SKM-1 treated with dmso at 0.1 percent for 144 hours (cell line): Measurements from ENCODE around the gene OTP.

Source experiments
- DNase-seq: peaks from one replicate; lab custom pipeline; 2025; ENCODE audit not compliant: unreplicated experiment; lab: John Stamatoyannopoulos, UW

OTP gene

GRCh38 chr5:77640589-77641396, 2.3 kb upstream of the OTP start:
- no peak for DNase-seq

- no peak for DNase-seq
Observed at GRCh38 chr5:77638763-77639671, 504 bp upstream of the OTP start.

DNA sequence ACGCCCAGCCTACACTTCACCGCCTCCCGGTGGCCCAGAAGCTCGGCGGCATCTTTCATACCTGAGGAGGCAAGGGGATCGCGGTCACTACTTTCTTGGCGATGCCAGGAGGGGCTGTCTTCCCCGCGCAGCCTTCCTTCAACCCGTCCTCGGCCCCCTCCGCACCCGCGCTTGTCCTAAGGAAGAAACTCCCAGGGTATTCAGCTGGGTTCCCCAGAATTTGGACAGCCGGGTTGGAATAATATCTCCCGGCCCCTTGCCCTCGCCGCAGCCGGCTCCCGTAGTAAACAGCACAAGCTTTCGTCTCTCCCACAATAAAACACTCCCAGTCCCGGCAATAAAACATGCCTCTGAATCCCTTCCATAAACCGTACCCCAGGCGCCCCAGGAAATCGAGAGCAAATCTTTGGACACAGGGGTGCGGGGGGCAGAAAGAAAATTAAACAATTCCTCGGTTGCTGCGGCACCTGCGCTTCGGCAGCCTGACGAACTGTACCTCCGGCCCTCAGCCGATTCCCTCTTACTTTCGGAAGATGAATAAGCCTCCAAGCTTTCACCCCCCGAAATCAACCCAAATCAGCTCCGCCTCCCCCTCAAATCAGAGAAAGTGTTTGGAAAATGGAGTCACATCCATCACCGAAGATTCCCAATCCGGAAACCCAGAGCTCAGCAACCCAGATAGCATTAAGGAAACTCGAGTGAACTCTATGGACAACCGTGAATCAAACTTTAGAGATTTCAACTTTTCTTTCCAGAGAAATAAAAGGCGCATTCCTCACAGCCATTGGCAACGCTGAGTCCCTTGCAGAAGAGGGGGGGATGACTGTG, 1.1 kb downstream of the OTP start:
- no peak for DNase-seq

DNA sequence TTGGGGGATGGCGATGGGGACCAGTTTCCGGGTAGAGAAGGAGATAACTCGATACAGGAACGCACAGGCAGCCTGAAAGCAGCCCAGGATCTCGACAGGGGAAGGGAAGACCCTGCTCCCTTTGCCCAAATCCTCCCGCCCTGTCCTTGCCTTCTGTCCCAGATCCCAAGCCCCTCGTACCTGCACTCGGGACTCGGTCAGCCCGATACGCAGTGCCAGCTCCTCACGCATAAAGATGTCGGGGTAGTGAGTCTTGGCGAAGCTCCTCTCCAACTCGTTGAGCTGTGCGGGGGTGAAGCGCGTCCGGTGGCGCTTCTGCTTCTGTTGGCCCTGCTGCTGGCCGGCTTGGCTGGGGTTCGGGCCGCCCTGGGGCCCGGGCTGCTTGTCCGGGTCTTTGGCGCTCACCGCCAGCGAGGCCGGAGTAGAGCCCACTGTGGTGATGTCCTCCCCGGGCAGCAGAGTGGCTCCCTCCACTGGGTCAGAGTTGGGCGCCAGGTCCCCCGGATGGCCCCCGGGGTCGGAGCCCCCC, 1.8 kb downstream of the OTP start:
- DNase-seq: no peak

DNA sequence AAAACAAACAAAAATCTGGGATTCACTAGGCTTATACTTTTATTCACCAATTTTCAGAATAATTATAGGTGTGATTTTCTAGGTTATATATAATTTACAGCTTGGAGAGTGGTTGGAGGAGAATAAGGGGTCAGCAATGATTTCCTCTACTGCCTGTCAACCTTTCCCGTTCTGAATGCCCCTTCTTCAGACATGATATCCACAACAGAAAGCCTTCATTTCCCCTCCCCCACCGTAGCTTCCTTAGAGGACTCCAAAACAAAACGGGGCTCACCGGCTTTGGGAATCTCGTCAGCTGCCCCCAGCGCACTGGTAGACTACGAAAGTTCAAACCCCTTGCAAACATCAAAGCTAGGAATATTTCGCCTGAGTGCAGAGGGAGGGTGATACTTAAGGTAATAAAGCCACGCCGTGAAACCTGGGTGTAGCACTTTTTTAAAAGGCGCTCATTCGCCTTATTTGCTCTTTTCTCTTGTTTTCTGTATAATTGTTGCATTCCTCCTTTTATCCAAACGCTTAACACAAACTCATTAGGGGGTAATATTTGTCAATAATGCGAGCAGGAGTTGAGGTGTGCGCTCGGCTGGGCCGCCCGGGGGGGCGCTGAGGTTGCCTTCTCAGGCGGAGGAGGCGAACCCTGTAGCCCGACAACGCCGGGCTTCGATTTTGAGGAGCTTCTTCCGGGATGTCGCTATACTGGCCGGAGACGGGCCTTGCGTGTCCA, 2.4 kb downstream of the OTP start:
- DNase-seq: no peak

DNA sequence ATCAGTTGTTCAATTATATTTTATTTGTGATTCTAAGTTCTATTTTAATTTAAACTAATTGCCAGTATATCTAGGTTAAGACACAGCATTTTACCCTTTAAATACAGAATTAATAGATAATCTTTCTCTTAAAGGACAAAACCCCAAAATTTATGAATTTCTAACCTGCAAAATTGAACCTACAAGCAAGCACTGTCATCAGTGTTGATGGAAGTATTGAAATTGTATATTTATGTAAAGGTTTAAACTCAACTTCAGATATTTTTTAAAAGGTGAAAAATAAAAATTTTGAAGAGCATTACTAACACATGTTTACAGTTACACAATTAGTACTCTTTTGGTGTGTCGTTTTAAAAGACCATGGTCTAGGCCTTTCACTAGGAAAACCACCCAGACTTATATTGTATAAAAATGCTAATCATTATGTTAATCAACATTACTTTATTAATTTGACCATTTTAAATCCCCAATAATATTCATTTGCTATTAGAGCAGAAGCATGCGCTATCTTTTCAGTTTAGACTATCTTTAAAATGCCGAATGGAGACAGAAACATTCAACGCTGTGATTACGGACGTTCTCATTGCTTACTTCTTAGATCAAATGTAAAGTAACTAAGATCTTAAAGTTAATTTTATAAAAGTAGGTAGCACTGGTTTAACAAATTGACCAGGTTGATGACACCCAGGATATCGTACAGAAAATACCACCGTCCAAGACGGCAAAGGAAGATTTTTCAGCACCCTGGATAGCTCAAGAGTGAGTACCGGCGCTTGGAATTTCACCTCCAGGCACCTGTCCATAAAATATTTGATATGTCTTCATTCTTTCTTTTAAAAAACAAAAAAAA, 3.2 kb downstream of the OTP start:
- no peak for DNase-seq

- DNase-seq: no peak
Observed at GRCh38 chr5:77633709-77634108, 4.8 kb downstream of the OTP start.

DNA sequence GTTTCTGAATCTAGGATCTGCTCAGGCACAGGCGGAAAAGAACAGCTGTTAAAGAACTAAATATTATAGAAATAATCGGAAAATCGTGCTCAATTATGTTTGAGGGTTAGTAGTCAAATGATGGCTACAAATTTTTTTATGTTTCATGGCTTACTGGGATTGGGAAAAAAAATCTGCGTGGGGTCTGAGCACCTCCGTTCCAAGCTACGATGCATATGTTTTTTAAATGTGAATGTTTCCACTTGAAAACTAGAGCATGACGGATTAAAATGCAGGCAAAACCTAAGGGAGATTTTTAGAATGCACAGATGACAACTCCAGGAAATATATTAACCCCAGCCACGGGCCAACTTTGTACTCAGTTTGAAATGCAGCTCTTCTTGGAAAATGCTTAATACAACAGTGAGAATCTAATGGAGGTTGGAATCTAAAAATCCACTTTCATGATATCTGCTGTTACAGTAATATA, 5.3 kb downstream of the OTP start:
- no peak for DNase-seq

GRCh38 chr5:77632526-77633206, 5.8 kb downstream of the OTP start:
- no peak for DNase-seq

DNA sequence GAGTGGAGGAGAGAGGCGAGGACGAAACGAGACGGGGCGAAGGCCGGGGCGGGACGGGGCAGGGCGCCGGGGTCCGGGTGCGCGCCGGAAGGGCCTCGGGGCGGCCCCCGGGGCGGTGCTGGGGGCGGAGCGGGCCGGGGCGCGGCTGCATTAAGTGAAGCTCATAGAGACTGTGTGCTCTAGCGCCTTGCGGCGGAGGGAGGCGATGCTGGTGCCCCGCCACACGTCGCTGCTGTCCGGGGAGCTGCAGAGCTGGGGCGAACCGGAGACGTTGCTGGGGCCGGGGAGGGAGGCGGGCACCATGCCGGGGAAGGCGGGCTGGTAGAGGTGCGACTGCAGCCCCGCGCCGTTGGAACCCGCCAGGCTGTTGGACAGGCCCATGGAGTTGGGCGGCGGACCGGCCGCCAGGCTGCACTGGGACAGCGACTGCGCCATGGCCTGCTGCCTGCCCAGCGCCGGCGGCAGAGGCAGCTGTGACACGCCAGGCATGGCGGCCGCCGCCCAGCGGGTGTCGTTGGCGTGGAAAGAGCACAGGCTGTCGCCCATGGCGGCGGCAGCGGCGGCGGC, 8.3 kb downstream of the OTP start:
- no peak for DNase-seq

- DNase-seq: no peak
Observed at GRCh38 chr5:77629509-77630113, 8.9 kb downstream of the OTP start.

DNA sequence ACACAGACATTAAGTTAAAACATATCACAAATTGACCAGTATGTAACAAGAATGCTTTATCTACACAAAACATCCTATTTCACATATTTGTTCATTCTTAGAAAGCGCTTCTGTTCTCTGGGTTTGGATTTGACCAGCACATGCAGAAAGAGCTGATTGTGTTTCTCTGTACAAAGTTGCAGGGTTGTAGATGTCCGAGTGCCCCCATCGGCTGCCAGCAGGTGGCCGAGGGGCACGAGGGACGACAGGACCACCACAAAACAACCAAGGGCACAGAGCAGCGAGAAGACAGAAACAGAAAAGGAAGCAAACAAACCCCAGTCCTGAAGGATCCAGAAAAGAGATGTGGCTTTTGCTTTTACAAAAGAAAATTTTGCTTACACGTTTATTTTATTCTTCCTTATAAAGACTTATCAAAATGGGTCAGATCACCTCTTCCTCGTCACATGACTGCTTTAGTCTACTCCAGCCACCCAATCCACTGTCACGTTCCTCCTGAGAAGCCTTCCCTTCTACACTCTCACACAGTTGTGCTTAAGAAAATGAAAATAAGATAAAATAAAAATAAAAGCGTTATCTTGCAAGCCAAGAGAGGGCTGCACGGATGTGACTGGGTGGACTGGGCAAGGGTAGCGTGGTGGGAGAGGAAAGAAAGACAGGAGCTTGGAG, 9.5 kb downstream of the OTP start:
- no peak for DNase-seq

GRCh38 chr5:77627869-77628674, 10.4 kb downstream of the OTP start:
- no peak for DNase-seq

DNA sequence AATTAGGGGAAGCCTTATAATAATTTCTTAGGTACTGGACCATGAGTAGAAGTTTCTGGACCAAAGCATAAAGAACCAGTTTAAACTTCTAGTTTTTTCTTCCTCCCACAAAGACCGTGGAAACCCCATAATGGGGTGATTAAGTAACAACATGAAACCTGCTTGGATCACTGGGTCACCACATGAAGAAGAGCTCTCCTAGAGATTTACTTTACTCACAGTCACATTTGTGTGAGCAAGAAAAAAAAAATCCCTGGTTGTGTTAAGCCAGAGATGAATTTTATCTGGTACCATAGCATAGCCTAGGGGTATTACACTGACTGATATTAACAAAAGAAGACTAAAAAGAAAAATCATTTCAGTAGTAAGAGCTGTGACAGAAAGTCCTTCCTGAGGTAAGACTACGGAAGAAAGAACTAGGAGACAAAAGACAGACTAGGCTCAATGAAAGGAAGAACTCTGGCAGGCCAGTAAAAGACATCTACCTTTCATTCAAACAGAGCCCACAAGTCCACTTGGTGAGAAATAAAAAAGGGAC, 15.2 kb downstream of the OTP start:
- no peak for DNase-seq

- no peak for DNase-seq
Observed at GRCh38 chr5:77621440-77621839, 17.1 kb downstream of the OTP start.

DNA sequence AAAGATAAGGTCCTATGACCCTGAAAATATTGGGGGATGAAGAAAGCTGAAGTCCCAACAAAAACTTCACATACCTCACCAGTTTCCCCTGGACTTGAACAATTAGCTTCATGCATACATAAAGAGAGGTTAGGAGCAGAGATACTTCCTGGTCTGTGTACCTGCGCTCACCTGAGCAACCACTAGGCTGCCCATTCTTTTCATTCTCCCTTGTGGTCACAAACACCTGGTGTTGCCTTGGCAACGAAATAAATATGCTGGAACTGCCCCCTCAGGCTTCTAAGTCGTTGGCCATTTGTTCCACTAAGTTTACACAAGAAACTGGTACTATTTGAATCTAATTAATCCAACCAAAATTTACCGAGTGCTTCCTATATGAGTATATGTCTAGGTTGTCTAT, 18.1 kb downstream of the OTP start:
- DNase-seq: no peak
